Muscle of arm (tissue), 12 donors: ENCODE results near the gene PIGR. TPM values are rescaled to one million over a fixed set of nuclear protein-coding genes. Genes with fewer than 3 reads are reported as not detected.
A peak's percentile ranks its signal among the peaks of the same experiment; 100 is the strongest.

Experiments
- DNase-seq: peaks from one replicate; pipeline ENCODE4 v3.0.0-alpha.2; 2013
- polyA plus RNA-seq, 12 donors: library from polyadenylated mRNA; unstranded; fragments of 120-200 nt; gene quantifications; one replicate each; pipeline ENCODE4 v1.2.1, GENCODE V29; 2013; ENCODE audit not compliant: insufficient read length in 12 of 12

The PIGR gene
- polyA plus RNA-seq, 12 donors: 0.07 to 0.14 TPM; not detected in 10

DNA sequence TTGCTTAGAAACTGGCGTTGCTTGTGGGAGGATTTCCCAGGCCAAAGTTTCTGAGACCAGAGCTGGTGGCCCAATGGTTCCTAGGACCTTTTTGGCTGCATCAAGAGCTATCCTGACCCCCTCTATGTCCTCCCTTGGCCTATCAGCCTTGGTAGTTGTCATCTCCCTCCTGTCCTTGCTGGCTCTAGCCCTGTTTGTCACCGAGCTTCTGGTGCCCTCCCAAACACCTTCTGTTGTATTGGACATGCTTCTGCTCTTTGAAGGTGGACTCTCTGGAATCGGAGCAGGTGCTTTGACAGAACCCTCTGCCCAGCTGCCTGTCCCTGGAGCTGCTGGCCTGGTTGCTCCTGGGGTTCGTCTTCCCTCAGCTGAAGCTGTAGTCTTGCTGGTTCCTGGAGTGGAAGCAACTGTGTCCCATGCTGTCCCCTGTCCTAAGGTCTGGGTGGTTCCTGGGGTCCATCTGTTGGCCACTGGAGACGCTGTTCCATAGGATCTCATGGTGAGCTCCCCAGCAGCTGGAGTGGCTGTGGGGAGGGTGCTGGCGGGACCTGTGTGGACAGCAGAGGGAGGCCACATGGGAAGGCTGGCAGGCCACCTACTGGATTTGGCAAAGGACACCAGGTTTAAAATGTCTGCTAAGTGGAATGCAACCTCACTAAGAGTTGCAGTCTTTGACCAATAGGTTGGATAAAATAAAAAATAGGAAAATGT is 14.6 kb upstream of the PIGR start:
- DNase-seq: no peak

DNA sequence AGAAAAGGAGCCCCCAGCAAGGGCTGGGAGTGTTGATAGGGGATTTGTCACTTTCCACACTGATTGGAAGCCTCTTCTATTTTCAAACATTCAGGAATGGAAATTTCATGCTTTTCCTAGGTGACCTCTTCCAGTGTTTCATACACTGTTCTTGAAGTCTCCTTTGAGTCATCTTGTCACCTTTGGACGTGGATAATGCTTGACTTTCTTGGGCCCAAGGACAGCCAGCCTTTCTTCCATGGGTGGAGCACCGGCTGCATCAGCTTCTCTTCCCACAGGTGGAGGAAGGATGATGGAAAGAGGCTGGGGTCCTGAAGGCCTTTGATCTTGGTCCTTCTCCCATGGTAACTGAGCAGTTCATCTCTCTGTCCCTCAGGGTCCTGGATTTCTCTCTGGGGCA is 11.9 kb upstream of the PIGR start:
- DNase-seq: no peak

DNA sequence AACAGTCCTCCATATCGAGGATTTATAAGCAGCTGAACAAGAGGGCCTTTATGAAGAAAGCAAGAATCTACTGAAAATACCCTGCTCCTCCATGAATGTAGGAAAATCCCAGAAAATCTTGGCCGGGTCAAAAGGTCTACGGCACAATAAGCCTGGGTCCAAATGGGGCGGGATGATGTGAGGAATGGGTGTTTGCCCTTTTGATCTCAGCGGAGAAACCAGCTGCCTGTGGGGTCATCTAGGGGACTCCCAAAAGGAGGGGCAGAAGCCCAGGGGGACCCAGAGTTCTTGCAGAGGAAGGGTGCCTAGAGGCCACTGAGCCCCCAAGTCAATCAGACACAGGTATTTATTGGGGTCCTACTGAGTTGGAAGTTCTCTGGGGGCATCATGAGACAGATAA is 11.4 kb upstream of the PIGR start:
- DNase-seq: no peak

DNA sequence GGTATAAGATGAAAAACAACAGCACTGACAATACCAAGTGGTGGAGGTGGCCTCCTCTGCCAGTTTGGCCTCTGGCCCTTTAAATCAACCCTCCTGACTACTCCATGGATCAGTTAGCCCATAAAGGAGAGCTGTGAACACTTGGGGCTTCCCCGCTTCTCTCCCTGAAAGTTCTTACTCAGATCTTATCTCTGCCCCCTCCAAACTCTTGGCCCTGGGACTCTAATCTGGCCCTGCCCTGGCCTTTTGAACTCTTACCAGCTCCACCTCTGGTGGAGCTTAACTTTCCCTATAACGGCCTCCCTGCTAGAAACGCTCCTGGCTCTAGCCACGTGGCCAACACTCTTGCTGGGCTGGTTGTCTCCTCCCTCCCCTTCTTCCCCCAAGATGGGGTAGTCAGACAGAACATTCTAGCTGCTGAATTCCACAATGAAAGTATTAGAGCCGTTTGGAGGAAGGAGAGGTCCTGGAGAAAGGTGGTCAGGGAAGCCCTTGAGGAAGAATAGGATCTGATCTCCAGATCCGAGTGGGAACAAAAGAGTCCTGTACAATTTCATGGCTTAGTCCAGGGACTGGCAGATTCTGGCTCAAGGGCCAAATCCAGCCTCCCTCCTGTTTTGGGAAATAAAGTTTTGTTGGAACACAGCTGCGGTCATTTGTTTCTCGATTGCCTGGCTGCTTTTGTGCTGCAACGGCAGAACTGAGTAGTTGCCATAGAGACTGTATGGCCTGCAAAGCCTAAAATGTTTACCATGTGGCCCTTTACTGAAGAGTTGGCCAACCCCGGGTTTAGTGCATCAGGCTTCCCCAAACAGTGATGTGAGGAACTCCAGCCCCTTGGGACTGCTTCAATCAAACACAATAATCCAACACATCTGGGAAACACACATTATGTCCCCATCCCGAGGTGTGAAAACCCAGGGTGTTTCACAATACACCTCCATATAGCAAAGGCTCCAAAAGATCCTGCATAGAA is 9.5 kb upstream of the PIGR start:
- DNase-seq: peak; percentile 25

DNA sequence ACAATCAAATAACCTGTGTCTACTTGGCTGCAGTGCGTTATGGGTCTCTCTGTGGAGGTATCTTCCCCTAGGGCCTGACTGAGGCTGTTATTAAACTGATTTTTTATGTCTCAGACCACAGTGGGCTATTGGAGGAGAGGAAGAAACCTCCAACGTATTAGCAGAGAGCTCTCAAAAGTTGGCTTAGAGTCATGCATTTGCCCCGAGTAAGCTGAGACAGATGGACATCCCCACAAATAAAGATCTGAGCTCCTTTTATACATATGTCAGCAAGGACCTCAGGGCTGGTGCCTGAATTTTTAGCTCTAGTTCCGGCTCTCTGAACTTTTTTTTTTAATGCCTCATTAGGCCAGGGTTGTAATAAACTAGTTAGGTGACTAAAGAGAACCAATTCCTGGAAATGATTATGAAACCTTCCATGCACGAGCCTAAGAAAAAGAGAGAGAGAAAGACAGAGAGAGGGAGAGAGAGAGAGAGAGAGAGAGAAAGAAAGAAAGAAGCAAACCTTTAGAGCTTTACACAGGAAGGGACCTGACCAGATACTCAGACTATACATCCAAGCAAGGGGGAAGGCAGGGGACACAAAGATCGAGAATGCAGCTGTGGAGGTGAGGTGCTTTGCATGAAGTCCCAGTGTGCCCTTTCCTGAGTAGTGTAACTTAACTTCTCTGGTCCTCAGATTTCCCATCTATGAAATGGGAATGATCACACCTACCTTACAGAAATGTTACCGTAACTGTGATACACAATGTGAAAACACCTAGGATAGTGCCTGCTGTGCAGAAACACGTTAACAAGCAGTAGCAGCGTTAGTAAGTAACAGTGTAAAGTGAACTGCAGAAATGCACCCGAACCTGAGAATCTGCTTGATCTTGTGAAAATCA is 8.4 kb upstream of the PIGR start:
- DNase-seq: no peak

DNA sequence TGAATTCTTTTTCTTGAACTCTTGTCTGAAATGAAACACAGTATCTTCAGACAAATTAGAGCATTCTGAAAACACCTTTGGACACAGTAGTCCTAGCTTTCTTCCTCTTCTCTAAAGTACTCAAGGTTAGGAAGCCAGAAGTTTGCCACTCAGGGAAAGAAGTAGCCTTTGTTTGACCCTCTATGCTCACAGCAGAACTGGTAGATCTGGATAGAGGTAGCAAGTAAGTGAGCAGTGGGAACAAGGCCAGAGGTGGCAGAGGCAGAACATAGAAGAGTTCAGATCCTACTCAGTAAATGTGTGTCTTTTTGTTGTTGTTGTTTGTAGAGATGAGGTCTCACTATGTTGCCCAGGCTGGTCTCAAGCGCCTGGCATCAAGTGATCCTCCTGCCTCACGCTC is 7.4 kb upstream of the PIGR start:
- DNase-seq: no peak

DNA sequence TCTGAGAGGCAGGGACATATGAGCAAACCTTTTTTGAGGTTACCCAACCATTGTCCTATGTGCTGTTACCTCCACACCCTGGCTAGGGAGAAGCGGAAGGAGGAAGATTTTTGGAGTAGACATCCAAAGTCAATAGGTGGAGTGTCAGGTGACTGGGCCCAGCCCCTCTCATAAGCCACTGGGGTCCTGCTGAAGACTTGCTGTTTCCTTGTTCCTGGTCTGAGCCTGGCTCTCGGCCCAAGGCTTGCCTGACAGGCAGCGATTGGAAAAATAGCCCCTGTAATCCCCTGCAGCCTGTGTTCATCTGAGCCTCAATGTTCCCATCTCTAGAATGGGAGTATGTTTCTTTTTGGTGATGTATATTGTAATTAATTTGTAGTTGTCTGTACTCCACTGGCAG is 6.9 kb upstream of the PIGR start:
- DNase-seq: no peak

DNA sequence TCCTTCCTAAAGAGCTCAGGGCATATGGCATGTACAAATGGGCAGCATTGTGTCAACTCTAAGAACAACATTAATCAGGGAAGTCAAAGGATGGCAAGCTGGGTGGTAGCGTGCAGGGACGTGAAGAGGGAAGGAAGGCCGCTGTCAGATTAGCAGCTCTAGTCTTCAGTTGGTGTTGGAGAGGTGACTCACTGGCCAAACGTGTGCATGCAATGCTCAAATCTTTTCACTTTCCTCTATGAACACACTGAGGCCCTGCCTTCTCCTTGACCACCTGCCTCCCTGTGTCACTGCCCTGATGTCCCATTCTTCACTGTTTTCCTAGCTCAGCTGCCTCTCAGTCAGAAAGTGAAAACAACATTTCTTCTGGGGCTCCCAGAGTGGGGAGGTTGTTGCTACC is 5.9 kb upstream of the PIGR start:
- no peak for DNase-seq

DNA sequence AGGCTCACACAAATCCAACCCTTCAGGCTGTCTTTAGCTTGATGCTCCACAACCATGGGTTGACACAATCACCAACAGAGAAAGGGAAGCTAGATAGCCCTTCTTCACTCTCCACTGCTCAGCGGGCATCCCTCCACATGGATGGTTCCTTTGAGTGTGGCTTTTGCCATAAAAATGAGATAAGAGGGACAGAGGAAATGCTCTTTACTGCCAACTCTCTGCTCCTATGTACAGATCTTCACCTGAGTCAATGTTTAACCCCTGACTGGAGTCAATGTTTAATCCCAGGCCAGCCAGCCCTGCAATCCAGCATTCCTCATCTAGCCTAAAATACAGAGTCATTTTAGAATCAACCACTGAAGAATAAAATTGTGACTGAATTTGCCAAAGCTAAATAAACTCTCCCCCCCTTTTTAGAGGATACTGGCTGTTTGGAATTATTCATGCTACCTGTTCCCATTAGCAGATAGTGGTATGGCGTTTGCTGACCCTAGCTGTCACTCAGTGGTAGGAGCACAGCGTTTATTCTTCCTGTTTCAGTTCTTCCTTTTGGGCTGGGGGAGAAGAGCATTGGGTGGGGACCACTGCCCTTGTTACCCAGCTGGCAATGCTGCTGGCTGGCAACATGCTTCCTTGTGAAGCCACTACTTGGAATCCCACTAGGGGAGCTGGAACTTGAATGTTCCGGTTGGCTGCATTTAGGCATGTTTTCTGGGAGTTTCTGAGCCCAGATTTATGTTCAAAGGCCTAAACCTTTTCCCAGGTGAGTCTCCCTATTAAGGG is 5.2 kb upstream of the PIGR start:
- DNase-seq: no peak

DNA sequence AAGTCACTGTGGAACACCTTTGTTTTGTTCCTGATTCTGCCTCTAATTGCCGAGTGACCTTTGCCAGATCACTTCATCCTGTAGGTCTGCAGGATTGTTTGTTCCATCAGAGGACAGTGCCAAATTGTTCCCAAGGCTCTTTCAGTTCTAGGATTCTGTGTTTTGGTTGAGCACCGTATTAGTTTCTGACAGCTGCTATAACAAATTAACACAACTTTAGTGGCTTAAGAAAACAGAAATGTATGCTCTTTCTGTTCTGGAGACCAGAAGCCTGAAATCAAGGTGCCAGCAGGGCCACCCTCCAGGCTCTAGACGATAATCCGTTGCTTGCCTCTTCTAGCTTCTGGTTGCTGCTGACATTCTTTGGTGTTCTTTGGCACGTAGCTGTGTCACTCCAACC is 3.4 kb upstream of the PIGR start:
- no peak for DNase-seq

DNA sequence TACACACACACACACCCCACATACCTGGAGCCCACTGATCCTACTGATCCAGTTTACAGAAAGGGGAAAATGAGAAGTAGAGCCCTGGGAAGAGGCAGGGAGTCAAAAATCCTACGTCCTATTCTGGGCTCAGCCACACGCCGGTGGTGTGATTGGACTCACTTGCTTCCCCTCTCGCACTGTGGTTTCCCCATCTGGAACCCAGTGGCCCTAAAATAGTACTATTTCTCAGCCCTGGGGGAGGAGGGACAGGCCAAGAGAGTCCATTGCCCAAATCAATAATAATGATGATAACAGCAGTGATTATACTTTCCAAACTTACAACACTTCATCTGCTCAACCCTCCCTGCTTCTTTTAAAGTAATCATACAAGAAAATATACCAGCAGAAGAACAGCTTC is 2.9 kb upstream of the PIGR start:
- no peak for DNase-seq

DNA sequence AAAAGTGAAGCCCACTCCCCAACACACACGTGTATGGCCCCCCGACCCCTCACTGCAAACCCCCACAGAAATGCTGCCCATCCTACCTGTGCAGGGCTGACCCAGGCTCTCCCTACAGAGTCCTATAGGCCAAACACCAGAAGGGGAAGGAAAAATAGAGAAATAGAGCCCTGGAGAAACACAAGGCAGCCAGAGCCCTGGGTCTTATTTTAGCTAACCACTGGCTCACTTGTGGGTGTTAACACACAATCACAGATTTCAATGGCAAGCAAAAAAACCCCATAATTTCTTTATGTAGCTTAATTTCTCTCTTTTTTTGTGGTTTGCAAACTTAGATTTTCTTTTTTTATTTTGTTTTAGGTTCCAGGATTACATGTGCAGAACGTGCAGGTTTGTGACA is 989 bp upstream of the PIGR start:
- DNase-seq: no peak

DNA sequence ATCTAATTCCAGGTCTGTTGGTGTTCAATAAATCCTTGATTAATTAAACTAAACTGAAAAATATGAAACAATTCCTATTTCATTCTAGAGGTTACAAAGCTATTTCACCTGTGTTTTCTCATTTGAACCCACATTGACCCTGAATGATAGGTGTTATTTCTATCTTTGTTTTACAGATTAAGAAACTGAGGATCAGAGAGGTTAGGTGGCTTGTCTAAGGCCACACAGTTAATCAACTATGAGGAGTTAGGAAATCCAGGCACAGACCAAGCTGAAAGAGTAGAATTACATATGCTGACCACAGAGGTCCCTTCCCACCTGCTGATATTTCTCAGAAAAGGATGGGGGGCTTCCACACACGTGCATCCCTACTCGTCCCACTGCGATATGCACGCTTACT is 487 bp downstream of the PIGR start:
- DNase-seq: no peak

DNA sequence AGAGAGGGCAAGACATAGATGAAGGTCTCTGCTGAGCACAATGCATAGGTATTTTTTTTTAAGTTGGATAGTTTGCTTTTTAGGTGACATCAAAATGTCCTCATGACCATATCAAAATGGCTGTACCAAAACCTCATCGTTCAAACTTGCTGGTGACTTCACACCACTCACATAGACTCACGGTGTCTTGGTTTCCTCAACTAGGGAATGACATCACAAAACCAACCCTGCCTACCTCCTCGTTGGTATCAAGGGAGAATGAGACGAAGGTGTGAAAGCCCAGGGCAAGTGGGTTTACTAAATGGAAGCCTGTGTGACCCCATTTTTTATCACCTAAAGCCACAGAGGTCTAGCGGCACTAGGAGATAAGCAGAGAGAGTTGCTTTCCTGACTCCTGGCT is 1.6 kb downstream of the PIGR start:
- DNase-seq: no peak

DNA sequence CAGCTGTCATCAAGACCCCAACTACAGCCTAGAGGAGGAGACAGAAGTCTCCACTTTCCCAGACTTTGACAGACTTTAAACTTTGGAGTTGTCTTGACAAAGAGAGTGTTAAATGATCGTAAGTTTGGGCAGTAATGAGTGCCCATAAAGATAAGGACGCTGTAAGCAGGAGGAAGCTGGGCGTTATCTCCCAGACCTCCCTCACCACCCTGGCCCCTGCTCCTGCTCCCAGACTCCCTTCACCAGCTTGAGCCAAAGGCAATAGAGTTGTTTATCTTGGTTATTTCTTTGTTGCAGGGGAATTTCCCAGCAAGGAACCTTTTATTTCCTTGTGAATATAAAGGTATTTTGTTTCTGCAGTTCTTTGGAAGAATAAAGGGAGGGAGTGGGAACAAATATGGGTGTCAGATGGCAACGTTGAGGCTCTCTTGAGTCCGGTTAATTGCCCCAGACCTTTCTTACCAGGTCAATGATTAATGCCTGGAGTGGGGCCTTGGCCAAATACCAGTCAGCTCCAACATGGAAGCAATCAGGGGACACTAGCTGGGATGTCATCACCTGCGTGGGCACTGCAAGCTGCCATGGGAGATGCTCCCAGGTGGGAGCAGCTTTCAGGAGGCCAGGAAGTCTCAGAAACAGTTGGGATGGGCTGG is 4.4 kb downstream of the PIGR start:
- no peak for DNase-seq

DNA sequence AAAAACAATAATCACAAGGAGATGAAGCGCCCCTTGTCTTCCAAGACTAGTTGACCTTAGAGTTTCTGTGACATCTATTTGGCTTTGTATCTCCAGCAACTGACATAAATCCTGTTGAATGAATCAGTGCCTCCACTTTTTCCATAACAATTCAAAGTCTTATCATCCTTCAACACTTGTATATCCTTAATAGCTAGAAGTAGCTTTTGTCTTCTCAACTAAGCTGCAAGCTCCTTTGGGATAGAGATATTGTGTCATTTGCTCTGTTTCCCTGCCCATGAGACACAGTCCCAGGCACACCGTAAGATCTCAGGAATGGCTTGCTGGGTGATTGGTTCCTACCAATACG is 5.7 kb downstream of the PIGR start:
- no peak for DNase-seq

DNA sequence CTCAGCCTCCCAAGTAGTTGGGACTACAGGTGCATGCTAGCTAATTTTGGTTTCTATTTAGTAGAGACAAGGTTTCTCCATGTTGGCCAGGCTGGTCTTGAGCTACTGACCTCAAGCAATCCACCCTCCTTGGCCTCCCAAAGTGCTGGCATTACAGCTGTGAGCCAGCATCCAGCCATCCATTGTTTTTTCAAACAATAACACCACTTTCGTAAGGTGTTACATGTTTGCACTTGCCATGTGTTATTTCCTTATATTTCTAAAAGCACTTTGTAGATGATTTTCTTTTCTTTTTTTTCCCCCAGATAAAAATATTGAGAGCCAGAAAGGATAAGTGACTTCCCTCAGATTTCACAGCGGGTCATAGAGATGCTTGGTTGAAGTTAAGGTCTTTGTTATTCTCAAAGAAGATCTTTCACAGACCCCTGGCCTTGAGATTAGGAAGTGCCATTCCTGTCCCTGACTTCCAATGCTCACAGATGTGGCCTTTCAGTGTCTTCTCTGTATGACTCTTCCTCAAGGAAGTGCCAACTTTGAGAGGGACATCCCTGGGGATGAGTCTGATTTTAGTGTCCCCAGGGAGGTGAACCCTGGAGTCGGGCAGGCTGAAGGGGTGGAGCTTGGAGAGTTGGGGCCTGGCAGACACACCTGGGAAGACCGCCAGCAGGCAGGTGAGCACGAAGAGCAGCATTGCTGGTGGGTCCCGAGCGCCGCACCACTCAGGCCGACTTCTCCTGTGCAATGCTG is 6.3 kb downstream of the PIGR start:
- no peak for DNase-seq

DNA sequence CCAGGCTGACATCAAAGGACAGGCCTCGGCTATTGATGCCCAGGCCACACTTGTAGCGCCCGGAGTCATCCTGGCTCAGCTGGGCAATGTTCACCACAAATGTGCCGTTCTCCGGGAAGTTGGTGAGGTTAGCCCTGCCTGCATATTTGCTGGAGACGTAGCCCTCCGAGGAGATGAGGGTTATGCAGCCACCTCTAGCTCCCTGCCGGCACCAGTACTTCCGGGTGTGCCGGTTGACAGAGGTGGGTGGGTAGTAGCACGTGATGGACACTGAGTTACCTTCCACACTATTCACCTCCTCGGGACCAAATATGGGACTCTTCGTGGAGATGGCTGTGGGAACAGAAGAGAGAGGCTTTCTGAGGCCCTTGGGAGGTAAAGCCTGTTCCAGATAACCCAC is 7.1 kb downstream of the PIGR start:
- DNase-seq: no peak

DNA sequence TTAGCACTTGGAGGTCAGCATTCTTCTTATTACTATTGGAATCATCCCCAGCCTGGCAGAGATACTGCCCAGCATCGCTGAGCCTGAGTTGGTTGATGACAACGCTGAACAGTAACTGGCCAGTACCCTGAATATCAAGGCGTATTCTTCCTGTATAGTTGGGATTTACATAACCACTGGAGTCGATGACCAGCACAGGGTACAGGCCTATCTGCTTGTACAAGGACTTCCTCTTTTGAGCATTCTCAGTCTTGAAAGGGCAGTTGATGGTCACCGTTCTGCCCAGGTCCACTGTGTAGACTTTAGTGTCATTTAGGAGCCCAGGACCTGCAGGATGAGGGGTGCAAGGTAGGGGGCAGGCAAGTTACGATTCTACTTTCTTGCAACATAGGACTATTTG is 8.8 kb downstream of the PIGR start:
- no peak for DNase-seq

DNA sequence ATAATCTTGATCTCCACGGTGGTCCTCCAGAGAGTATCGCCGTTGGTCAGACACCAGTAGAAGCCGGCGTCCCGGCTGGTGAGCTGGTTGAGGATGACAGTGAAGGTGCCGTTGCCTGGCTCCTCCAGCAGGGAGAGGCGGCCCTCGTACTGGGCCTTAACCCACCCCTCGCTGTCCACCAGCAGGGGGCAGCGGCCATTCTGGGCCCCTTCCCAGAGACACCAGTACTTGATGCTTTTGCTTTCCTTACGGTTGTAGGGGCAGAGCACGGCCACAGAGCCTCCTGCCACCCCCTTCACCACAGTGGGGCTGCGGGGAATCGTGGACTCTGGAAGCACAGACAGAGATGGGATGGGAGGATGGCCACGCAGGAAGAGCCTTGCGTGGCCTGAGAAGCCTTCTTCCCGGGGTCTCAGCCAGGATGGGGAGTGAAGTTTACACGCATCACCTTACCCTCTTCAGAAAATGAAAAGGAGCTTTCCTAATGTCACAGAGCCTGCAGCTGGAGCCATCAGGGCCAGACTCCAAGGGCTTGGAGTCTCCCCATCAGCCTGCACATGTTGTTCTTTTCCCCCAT is 10.7 kb downstream of the PIGR start:
- DNase-seq: no peak
